Measurements from ENCODE around the gene ZSCAN10. TPM values are rescaled to one million over a fixed set of nuclear protein-coding genes. Genes with fewer than 3 reads are reported as not detected.

Gene ZSCAN10
- polyA plus RNA-seq, 10 donors: 0.13 to 0.53 (median 0.20) TPM; not detected in 2

- peak in 2 of 3 donors; percentile 76 to 86 for DNase-seq
These were observed 13.2 kb upstream of the ZSCAN10 start, which contains the start of gene ZNF205 for GRCh38 chr16:3112058-3112880. Gene ZNF205, plus strand, starts transcription at chr16:3112586. Its CDS starts 845 bp downstream, at chr16:3113431.

- DNase-seq: peak; percentile 86 to 92 (median 89)
These were observed 7.3 kb upstream of the ZSCAN10 start for GRCh38 chr16:3106205-3106928.

GRCh38 chr16:3101841-3102470, 2.9 kb upstream of the ZSCAN10 start:
- peak in 2 of 3 donors; percentile 42 to 74 for DNase-seq

- DNase-seq: no peak
These were observed 2.1 kb upstream of the ZSCAN10 start for GRCh38 chr16:3101018-3101840.

GRCh38 chr16:3099732-3100499, 822 bp upstream of the ZSCAN10 start:
- peak; percentile 83 to 87 (median 83) for DNase-seq

- DNase-seq: no peak
These were observed 269 bp upstream of the ZSCAN10 start for GRCh38 chr16:3099395-3099731.

GRCh38 chr16:3097266-3097665, 1.8 kb downstream of the ZSCAN10 start:
- no peak for DNase-seq

GRCh38 chr16:3096362-3096761, 2.7 kb downstream of the ZSCAN10 start:
- no peak for DNase-seq

- DNase-seq: peak in 1 of 3 donors; percentile 33
These were observed 3.2 kb downstream of the ZSCAN10 start for GRCh38 chr16:3095869-3096268.

GRCh38 chr16:3094289-3095027, 4.6 kb downstream of the ZSCAN10 start:
- DNase-seq: no peak

- peak in 1 of 3 donors; percentile 35 for DNase-seq
These were observed 6.6 kb downstream of the ZSCAN10 start for GRCh38 chr16:3092501-3092941.

GRCh38 chr16:3091551-3091950, 7.5 kb downstream of the ZSCAN10 start:
- DNase-seq: no peak

GRCh38 chr16:3089717-3090592, 9.1 kb downstream of the ZSCAN10 start:
- DNase-seq: no peak

- peak in 1 of 3 donors; percentile 37 for DNase-seq
These were observed 10.0 kb downstream of the ZSCAN10 start for GRCh38 chr16:3088925-3089716.

- peak in 1 of 3 donors; percentile 36 for DNase-seq
These were observed 10.6 kb downstream of the ZSCAN10 start for GRCh38 chr16:3088450-3088849.

- peak in 1 of 3 donors; percentile 75 for DNase-seq
These were observed 11.6 kb downstream of the ZSCAN10 start for GRCh38 chr16:3087243-3088235.
